ENCODE data around the gene SMAD2.

DNA sequence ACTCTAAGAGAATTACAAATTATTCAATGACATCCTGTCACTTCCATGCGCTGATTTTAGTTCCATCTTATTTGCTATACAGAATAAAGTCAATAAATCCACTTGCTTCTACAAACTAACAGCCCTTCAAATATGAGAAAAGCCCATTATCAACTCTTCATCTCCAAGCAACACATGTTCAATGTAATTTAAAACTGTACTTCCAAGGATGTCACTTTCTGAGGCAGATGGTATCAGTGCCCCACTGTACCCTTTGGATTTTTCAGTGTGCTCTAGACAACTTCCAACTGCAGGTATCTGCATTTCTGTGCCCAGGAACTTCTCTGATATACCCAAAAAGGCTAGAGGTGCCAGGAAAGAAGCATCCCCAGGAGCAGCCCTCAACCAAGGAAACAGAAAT is 87.6 kb downstream of the SMAD2 start:
- TF ChIP-seq POLR2AphosphoS5 (IDR thresholded peaks at IDR 0.05; ENCODE audit: borderline replicate concordance, low read depth, low read length), result no peak
- TF ChIP-seq EZH2 (IDR thresholded peaks at IDR 0.05), result no peak

Data from SK-N-MC (cell line).